HG03139 (cell line): ENCODE results near the gene IL17F.

ENCODE experiments used
- ATAC-seq: cut with Tn5 transposase; IDR thresholded peaks from one replicate; pipeline ENCODE4 v1.9.1; 2021; ENCODE audit not compliant: unreplicated experiment

Gene IL17F

GRCh38 chr6:52195886-52196285, 48.4 kb downstream of the IL17F start:
- no peak for ATAC-seq

- ATAC-seq, result no peak
Observed at GRCh38 chr6:52191824-52192223, 52.5 kb downstream of the IL17F start.

GRCh38 chr6:52190409-52190808, 53.9 kb downstream of the IL17F start:
- no peak for ATAC-seq

- ATAC-seq, result no peak
Observed at GRCh38 chr6:52189974-52190373, 54.3 kb downstream of the IL17F start.

- ATAC-seq, result no peak
Observed at GRCh38 chr6:52187098-52187497, 57.2 kb downstream of the IL17F start.
